HCT116 (cell line): Measurements from ENCODE around the gene NFIA. TPM values are rescaled to one million over a fixed set of nuclear protein-coding genes. Genes with fewer than 3 reads are reported as not detected.

Experiments used
- ATAC-seq: fragments of 200-7000 bp; cut with Tn5 transposase; 2 replicates; pipeline ENCODE4 v1.9.1; 2020; ENCODE audit warnings: mild to moderate bottlenecking, moderate library complexity
- BruUV-seq: library from RNA; stranded (reverse); fragments of 400-500 nt; replicated peaks from 2 replicates; lab custom pipeline; 2021; lab: Mats Ljungman, UMichigan
- CTCF ChIA-PET: fragments of 300-600 bp; sonication (Branson Sonifier 250); formaldehyde crosslinking; loops from one replicate; lab custom pipeline; 2021; ENCODE audit warnings: antibody characterized with exemption; lab: Charles Lee
- POLR2A ChIA-PET: fragments of 300-600, 350-600 bp; sonication (Branson Sonifier 250); formaldehyde crosslinking; loops from one replicate; lab custom pipeline; 2021; ENCODE audit warnings: antibody characterized with exemption; lab: Charles Lee
- RAD21 ChIA-PET, 2 experiments: fragments of 300-600 bp; sonication (Branson Sonifier 250); formaldehyde crosslinking; loops; one replicate each; lab custom pipeline; 2023; ENCODE audit warnings: low total read pairs in 2 of 2; ENCODE audit not compliant: uncharacterized antibody in 2 of 2, unreplicated experiment in 2 of 2, low non-redundant PET in 1 of 2; lab: Charles Lee
- DNase-seq: peaks from one replicate; pipeline ENCODE4 v3.0.0-alpha.2; 2010; ENCODE audit warnings: low read depth, low spot score
- H2AFZ ChIP-seq: fragments of 200-600 bp; shearing (Covaris generic), sonication (generic); 2 replicates; pipeline ENCODE4 v1.6.1; 2017; ENCODE audit warnings: low read depth, mixed run types, mixed read lengths, antibody characterized with exemption, low read length; ENCODE audit not compliant: poor library complexity, severe bottlenecking
- H3K27ac ChIP-seq: 2 replicates; pipeline ENCODE4 v1.5.1; 2012; ENCODE audit warnings: low read depth, low read length
- H3K27me3 ChIP-seq: fragments of 200-600 bp; sonication (generic); 2 replicates; pipeline ENCODE4 v1.6.1; 2016; ENCODE audit warnings: mixed run types, low read length, mixed read lengths; ENCODE audit not compliant: insufficient read depth
- H3K36me3 ChIP-seq, 2 experiments: fragments of 200-500 bp in 1 of 2; fragments of 200-600 bp in 1 of 2; sonication (Bioruptor generic) in 1 of 2; sonication (generic) in 1 of 2; 2 replicates each; pipeline versions ENCODE4 v1.5.1 to v1.6.1; 2014 to 2016; ENCODE audit warnings: low read length in 2 of 2, inconsistent platforms in 1 of 2, mixed read lengths in 1 of 2, mixed run types in 1 of 2; ENCODE audit not compliant: insufficient read depth in 2 of 2, control insufficient read depth in 1 of 2
- H3K4me1 ChIP-seq, 2 experiments: fragments of 200-600 bp in 1 of 2; sonication (generic) in 1 of 2; 2 replicates each; pipeline versions ENCODE4 v1.5.1 to v1.6.1; 2012 to 2017; ENCODE audit warnings: low read length in 2 of 2, inconsistent platforms in 1 of 2, mild to moderate bottlenecking in 1 of 2, mixed read lengths in 1 of 2, mixed run types in 1 of 2, moderate library complexity in 1 of 2; ENCODE audit not compliant: insufficient read depth in 2 of 2, control insufficient read depth in 1 of 2
- H3K4me2 ChIP-seq: fragments of 200-600 bp; sonication (generic); 2 replicates; pipeline ENCODE4 v1.6.1; 2017; ENCODE audit warnings: mixed run types, low read length, mixed read lengths
- H3K4me3 ChIP-seq, 2 experiments: fragments of 200-600 bp in 1 of 2; sonication (generic) in 1 of 2; replicated peaks in 1 of 2; 2 replicates each; pipeline ENCODE4 v1.5.1; 2011 to 2016; ENCODE audit warnings: low read length in 2 of 2, control low read depth in 1 of 2, low read depth in 1 of 2, mild to moderate bottlenecking in 1 of 2, mixed read lengths in 1 of 2, mixed run types in 1 of 2
- H3K79me2 ChIP-seq: fragments of 200-600 bp; sonication (generic); 2 replicates; pipeline ENCODE4 v1.6.1; 2017; ENCODE audit warnings: mild to moderate bottlenecking, mixed run types, low read length, moderate library complexity, mixed read lengths; ENCODE audit not compliant: insufficient read depth
- H3K9ac ChIP-seq: fragments of 200-600 bp; sonication (generic); 2 replicates; pipeline ENCODE4 v1.6.1; 2016; ENCODE audit warnings: low read length, mixed read lengths
- H3K9me2 ChIP-seq: fragments of 200-600 bp; sonication (generic), shearing (Covaris generic); 2 replicates; pipeline ENCODE4 v1.6.1; 2017; ENCODE audit warnings: mixed run types, mild to moderate bottlenecking, moderate library complexity; ENCODE audit not compliant: insufficient read depth
- H3K9me3 ChIP-seq, 2 experiments: fragments of 200-500 bp in 1 of 2; fragments of 200-600 bp in 1 of 2; sonication (Bioruptor generic) in 1 of 2; sonication (generic) in 1 of 2; 2 replicates each; pipeline ENCODE4 v1.6.1; 2014 to 2017; ENCODE audit warnings: low read length in 2 of 2, mixed read lengths in 2 of 2, inconsistent platforms in 1 of 2, low read depth in 1 of 2, mild to moderate bottlenecking in 1 of 2, mixed run types in 1 of 2, moderate library complexity in 1 of 2; ENCODE audit not compliant: control insufficient read depth in 1 of 2, insufficient read depth in 1 of 2
- H4K20me1 ChIP-seq: fragments of 200-600 bp; sonication (generic), shearing (Covaris generic); 2 replicates; pipeline ENCODE4 v1.6.1; 2017; ENCODE audit warnings: mixed run types, mild to moderate bottlenecking, moderate library complexity; ENCODE audit not compliant: insufficient read depth
- CBX3 ChIP-seq: IDR thresholded peaks from 2 replicates; pipeline ENCODE4 v1.6.1; 2012; ENCODE audit warnings: low read depth
- CEBPB ChIP-seq: IDR thresholded peaks from 2 replicates; pipeline ENCODE4 v1.6.1; 2012; ENCODE audit warnings: low read depth
- EGR1 ChIP-seq: IDR thresholded peaks from 2 replicates; pipeline ENCODE4 v1.6.1; 2012; ENCODE audit warnings: low read depth
- ELF1 ChIP-seq: IDR thresholded peaks from 2 replicates; pipeline ENCODE4 v1.6.1; 2012; ENCODE audit warnings: low read depth, borderline replicate concordance
- FOSL1 ChIP-seq: IDR thresholded peaks from 2 replicates; pipeline ENCODE4 v1.6.1; 2012; ENCODE audit warnings: low read depth
- RAD21 ChIP-seq: IDR thresholded peaks from 2 replicates; pipeline ENCODE4 v1.6.1; 2012; ENCODE audit warnings: low read depth, mild to moderate bottlenecking
- SIN3A ChIP-seq: IDR thresholded peaks from 2 replicates; pipeline ENCODE4 v1.6.1; 2012; ENCODE audit warnings: low read depth
- SP1 ChIP-seq: IDR thresholded peaks from 2 replicates; pipeline ENCODE4 v1.6.1; 2012; ENCODE audit warnings: low read depth
- TCF7L2 ChIP-seq: IDR thresholded peaks from 2 replicates; pipeline ENCODE4 v1.7.0; 2011; ENCODE audit warnings: borderline replicate concordance, inconsistent platforms; ENCODE audit not compliant: insufficient read depth, insufficient read length; ENCODE audit errors: extremely low read depth
- ZFX ChIP-seq: fragments of 450-650 bp; IDR thresholded peaks from 2 replicates; pipeline ENCODE4 v1.6.1; 2017
- intact Hi-C: fragments of 100-400 bp; cut with micrococcal nuclease; formaldehyde crosslinking; loops from 2 replicates; pipeline ENCODE4 v1.10.0; 2022
- total RNA-seq: library from RNA; stranded (reverse); gene quantifications from one replicate; pipeline ENCODE4 v1.2.1, GENCODE V29; 2021; ENCODE audit not compliant: unreplicated experiment
- TF ChIP-seq, protein P1 (sequence below): IDR thresholded peaks from 2 replicates; pipeline ENCODE4 v1.6.1; 2012
- TF ChIP-seq, protein P2 (sequence below): IDR thresholded peaks from 2 replicates; pipeline ENCODE4 v1.6.1; 2011; ENCODE audit warnings: mild to moderate bottlenecking, low read length, moderate library complexity; ENCODE audit not compliant: insufficient replicate concordance; ENCODE audit errors: extremely low read depth

NFIA gene
- total RNA-seq, 1 experiment from 2014 or later = 17.2 TPM

DNA sequence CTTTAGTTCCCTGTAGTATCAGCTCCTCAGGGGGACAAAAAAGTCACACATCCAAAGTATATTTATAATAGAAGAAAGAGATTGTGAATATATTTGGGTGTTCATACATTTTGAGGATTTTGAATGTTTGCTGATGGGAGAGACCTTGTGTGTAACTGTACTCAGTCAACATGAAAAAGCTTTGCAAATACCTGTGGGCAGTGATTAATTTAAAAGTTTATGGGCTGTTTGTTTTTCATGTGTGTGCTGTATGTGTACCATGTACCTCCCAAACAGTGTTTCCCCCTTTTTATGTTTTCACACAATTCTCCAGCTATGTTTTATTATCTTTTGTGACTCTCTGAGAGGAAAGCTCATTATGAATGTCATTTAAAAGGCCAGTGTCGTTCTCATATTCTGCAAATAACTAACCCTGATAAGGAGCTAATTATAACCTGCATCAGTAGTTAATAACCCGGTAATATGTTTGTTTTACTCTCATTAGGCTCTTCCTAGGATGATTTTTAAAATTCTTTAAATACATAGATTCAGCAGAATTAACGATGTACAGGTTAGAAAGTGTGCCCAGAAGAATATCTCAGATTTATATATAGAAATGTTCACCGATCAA lies 271.5 kb downstream of the NFIA start:
- intact Hi-C loops = no loop called here
- no peak overlapping the region for H2AFZ ChIP-seq
- BruUV-seq = no TSS peak
- no peaks in the 10 kb centered on the region for H3K9me3 ChIP-seq
- TF ChIP-seq CBX3 (no peak), TCF7L2 (no peak), SIN3A (no peak), ZFX (no peak), RAD21 (no peak), ELF1 (no peak), SP1 (no peak), FOSL1 (no peak)
- TF ChIP-seq, protein P1, sequence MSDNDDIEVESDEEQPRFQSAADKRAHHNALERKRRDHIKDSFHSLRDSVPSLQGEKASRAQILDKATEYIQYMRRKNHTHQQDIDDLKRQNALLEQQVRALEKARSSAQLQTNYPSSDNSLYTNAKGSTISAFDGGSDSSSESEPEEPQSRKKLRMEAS = no peak
- DNase-seq (no peak), ATAC-seq (no peak)
- no peak overlapping the region for H3K4me2 ChIP-seq
- no peaks in the 10 kb centered on the region for H3K27me3 ChIP-seq
- no peaks in the 10 kb centered on the region for H4K20me1 ChIP-seq
- ChIA-PET POLR2A (no interaction called here), RAD21 (no interaction called here), CTCF (no interaction called here)
- H3K79me2 ChIP-seq = no peaks in the 10 kb centered on the region
- H3K36me3 ChIP-seq = no peaks in the 10 kb centered on the region
- H3K9ac ChIP-seq = no peak overlapping the region
- no peaks in the 10 kb centered on the region for H3K4me1 ChIP-seq
- no peak overlapping the region for H3K27ac ChIP-seq
- H3K9me2 ChIP-seq = no peaks in the 10 kb centered on the region
- no peak overlapping the region for H3K4me3 ChIP-seq

DNA sequence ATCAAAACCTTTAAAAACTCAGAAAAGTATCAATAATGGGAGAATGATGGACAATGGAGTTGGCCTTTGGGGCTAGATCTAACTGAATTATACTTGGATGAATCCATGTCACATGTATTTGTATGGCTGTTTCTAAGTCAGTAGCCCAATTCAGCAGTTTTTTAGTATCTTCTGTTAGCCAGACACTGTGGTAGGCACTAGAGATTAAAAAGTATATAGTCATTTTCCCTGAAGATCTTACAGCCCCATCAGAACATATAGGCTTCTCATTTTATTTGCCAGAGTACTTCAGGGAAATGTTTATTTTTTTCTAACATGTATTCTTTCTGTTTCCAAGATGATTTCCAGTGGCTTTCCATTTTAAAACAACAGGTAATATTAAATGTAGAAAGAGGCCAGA lies 273.7 kb downstream of the NFIA start:
- Histone ChIP-seq H3K79me2 (no peaks in the 10 kb centered on the region), H3K36me3 (no peaks in the 10 kb centered on the region), H3K27me3 (no peaks in the 10 kb centered on the region), H3K4me3 (no peak overlapping the region), H4K20me1 (no peaks in the 10 kb centered on the region), H2AFZ (no peak overlapping the region), H3K9ac (no peak overlapping the region), H3K4me1 (no peaks in the 10 kb centered on the region), H3K27ac (no peak overlapping the region), H3K4me2 (no peak overlapping the region), H3K9me3 (no peaks in the 10 kb centered on the region), H3K9me2 (no peaks in the 10 kb centered on the region)
- ChIA-PET POLR2A (no interaction called here), CTCF (no interaction called here), RAD21 (no interaction called here)
- no peak for DNase-seq
- intact Hi-C loops = no loop called here
- TF ChIP-seq EGR1 (no peak), CEBPB (no peak), FOSL1 (no peak)
- TF ChIP-seq, protein P2, sequence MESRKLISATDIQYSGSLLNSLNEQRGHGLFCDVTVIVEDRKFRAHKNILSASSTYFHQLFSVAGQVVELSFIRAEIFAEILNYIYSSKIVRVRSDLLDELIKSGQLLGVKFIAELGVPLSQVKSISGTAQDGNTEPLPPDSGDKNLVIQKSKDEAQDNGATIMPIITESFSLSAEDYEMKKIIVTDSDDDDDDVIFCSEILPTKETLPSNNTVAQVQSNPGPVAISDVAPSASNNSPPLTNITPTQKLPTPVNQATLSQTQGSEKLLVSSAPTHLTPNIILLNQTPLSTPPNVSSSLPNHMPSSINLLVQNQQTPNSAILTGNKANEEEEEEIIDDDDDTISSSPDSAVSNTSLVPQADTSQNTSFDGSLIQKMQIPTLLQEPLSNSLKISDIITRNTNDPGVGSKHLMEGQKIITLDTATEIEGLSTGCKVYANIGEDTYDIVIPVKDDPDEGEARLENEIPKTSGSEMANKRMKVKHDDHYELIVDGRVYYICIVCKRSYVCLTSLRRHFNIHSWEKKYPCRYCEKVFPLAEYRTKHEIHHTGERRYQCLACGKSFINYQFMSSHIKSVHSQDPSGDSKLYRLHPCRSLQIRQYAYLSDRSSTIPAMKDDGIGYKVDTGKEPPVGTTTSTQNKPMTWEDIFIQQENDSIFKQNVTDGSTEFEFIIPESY = no peak
- ATAC-seq = no peak
- BruUV-seq = no TSS peak
